Mesendoderm (in vitro differentiated cells): ENCODE results near the gene DVL3.

Experiments
- DNase-seq: peaks from one replicate; pipeline ENCODE4 v3.0.0; 2013
- H2AK5ac ChIP-seq: 2 replicates; pipeline ENCODE4 v1.6.1; 2013; ENCODE audit warnings: low read length, inconsistent platforms
- H2BK120ac ChIP-seq: 2 replicates; pipeline ENCODE4 v1.6.1; 2013; ENCODE audit warnings: low read depth, mild to moderate bottlenecking, low read length, moderate library complexity, mixed read lengths
- H2BK15ac ChIP-seq: replicated peaks from 2 replicates; pipeline ENCODE4 v1.6.1; 2013; ENCODE audit warnings: low read depth, mild to moderate bottlenecking, moderate library complexity
- H2BK5ac ChIP-seq: 2 replicates; pipeline ENCODE4 v1.6.1; 2013; ENCODE audit warnings: low read length, inconsistent platforms
- H3K18ac ChIP-seq: 2 replicates; pipeline ENCODE4 v1.6.1; 2013; ENCODE audit warnings: mild to moderate bottlenecking, low read length, mixed read lengths
- H3K23ac ChIP-seq: one replicate; pipeline ENCODE4 v1.6.1; 2013; ENCODE audit warnings: low read length
- H3K27ac ChIP-seq: 2 replicates; pipeline ENCODE4 v1.5.1; 2013; ENCODE audit warnings: low read depth, mild to moderate bottlenecking, inconsistent platforms, low read length, moderate library complexity
- H3K27me3 ChIP-seq: 2 replicates; pipeline ENCODE4 v1.6.1; 2013; ENCODE audit warnings: low read length, control low read depth, mild to moderate bottlenecking, inconsistent platforms; ENCODE audit not compliant: insufficient read depth, poor library complexity
- H3K36me3 ChIP-seq: 2 replicates; pipeline ENCODE4 v1.6.1; 2013; ENCODE audit warnings: low read length, inconsistent platforms; ENCODE audit not compliant: control insufficient read depth, insufficient read depth
- H3K4ac ChIP-seq: one replicate; pipeline ENCODE4 v1.6.1; 2013; ENCODE audit warnings: low read depth, mild to moderate bottlenecking, low read length, moderate library complexity
- H3K4me1 ChIP-seq: 2 replicates; pipeline ENCODE4 v1.6.1; 2013; ENCODE audit warnings: low read depth, low read length, inconsistent platforms; ENCODE audit not compliant: control insufficient read depth
- H3K4me2 ChIP-seq: 2 replicates; pipeline ENCODE4 v1.6.1; 2013; ENCODE audit warnings: low read length
- H3K4me3 ChIP-seq: 2 replicates; pipeline ENCODE4 v1.5.1; 2013; ENCODE audit warnings: mild to moderate bottlenecking, low read length
- H3K56ac ChIP-seq: one replicate; pipeline ENCODE4 v1.6.1; 2013; ENCODE audit warnings: low read length
- H3K79me1 ChIP-seq: 2 replicates; pipeline ENCODE4 v1.6.1; 2013; ENCODE audit warnings: low read length, inconsistent platforms
- H3K79me2 ChIP-seq: 2 replicates; pipeline ENCODE4 v1.6.1; 2013; ENCODE audit warnings: mild to moderate bottlenecking, low read length; ENCODE audit not compliant: control insufficient read depth, insufficient read depth
- H3K9ac ChIP-seq: 2 replicates; pipeline ENCODE4 v1.6.1; 2013; ENCODE audit warnings: low read length, inconsistent platforms
- H4K5ac ChIP-seq: one replicate; pipeline ENCODE4 v1.6.1; 2013; ENCODE audit warnings: low read length
- H4K8ac ChIP-seq: one replicate; pipeline ENCODE4 v1.6.1; 2013; ENCODE audit warnings: low read depth, mild to moderate bottlenecking, control low read depth, low read length, moderate library complexity
- WGBS: extraction: QIAGEN DNeasy Blood & Tissue Kit; methylation state at CpG from one replicate; pipeline ENCODE4 v1.1.7; 2013; ENCODE audit warnings: low lambda C conversion rate, missing lambda C conversion rate; ENCODE audit not compliant: insufficient coverage; ENCODE audit errors: extremely low coverage; 5-methylcytosine and 5-hydroxymethylcytosine counted together

Gene DVL3

DNA sequence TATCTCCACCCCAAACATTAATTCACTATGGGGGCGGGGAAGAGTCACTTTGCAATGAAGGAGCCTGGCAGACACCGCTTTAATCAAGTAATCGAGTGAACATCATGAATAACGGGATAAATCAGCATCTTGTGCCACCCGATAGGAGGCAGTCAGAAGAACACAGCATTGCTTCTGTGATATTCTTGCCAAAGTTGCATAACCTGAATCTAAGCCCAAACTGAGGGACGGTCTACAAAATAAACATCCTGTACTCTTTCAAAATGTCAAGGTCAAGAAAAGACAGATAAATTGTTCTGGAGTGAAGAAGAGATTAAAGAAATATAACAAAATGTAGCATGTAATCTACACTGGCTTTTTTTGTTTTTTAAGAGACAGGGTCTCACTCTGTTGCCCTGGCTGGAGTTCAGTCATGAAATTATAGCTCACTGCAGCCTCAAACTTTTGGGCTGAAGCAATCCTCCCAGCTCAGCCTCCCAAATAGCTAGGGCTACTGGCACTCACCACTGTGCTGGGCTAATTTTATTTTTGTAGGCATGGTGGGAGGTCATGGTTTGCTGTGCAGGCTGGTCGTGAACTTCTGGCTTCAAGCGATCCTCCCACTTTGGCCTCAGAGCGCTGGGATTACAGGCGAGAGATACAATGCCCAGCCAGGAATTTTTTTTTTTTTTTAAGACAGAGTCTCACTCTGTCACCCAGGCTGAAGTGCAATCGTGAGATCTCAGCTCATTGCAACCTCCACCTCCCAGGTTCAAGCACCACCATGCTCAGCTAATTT lies 54.2 kb downstream of the DVL3 start:
- Histone ChIP-seq H3K9ac (no peak overlapping the region), H2BK120ac (no peak overlapping the region), H3K18ac (no peak overlapping the region), H3K36me3 (no peaks in the 10 kb centered on the region), H3K27me3 (no peaks in the 10 kb centered on the region), H4K8ac (no peak overlapping the region), H3K79me1 (no peaks in the 10 kb centered on the region), H3K4ac (no peak overlapping the region), H3K4me3 (no peak overlapping the region), H3K56ac (no peak overlapping the region), H3K23ac (no peak overlapping the region), H2BK5ac (no peak overlapping the region), H3K4me2 (no peak overlapping the region), H2BK15ac (no peak overlapping the region), H4K5ac (no peak overlapping the region), H2AK5ac (no peak overlapping the region), H3K79me2 (no peaks in the 10 kb centered on the region), H3K27ac (no peak overlapping the region), H3K4me1 (no peaks in the 10 kb centered on the region)
- DNase-seq = no peak
- no CpG with 5 or more reads among the region's 11 CpGs for WGBS

DNA sequence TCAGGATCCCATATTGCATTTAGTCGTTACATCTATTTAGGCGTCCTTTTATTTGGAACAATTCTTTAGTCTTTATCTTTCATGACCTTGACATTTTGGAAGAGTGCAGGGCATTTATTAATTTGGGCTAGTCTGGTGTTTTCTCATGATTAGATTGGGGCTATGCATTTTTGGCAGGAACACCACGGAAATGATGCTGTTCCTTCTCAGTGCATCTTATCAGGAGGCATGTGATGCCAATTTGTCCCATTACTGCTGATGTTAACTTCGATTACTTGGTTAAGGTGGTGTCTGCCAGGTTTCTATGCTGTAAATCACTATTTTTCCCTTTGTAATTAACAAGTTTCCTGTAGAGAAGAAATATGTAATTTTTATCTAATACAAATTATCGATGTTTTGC lies 56.1 kb downstream of the DVL3 start:
- H4K5ac ChIP-seq = no peak overlapping the region

DNA sequence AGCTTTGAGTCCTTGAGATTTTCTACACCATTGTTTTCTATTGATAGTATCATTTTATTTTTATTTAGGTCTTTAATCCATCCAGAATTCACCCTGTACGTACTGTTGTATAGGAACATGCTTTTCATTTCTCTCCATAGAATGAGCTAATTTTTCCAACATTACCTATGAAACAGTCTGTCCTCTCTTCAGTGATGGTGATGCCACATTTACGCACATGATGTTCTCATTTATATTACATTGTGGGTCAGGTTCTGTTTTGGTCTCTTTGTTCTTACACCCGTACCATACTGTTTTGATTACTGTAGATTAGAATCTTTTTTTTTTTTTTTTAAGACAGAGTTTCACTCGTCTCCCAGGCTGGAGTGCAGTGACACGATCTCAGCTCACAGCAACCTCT lies 56.5 kb downstream of the DVL3 start:
- no peak for DNase-seq
- Histone ChIP-seq H2AK5ac (no peak overlapping the region), H3K27ac (no peak overlapping the region), H2BK5ac (no peak overlapping the region), H2BK120ac (no peak overlapping the region), H4K5ac (no peak overlapping the region), H4K8ac (no peak overlapping the region), H3K36me3 (no peaks in the 10 kb centered on the region), H3K79me2 (no peaks in the 10 kb centered on the region), H3K79me1 (no peaks in the 10 kb centered on the region), H3K9ac (no peak overlapping the region), H3K27me3 (no peaks in the 10 kb centered on the region), H3K4me2 (no peak overlapping the region), H2BK15ac (no peak overlapping the region), H3K4me3 (no peak overlapping the region), H3K4me1 (no peaks in the 10 kb centered on the region), H3K4ac (no peak overlapping the region), H3K18ac (no peak overlapping the region), H3K23ac (no peak overlapping the region), H3K56ac (no peak overlapping the region)
- WGBS = no CpG with 5 or more reads among the region's 5 CpGs

More for the DNA sequence above, 56.1 kb downstream of the DVL3 start:
- H2AK5ac ChIP-seq = no peak overlapping the region
- WGBS = no CpG with 5 or more reads among the region's 5 CpGs
- no peak overlapping the region for H3K23ac ChIP-seq
- H2BK5ac ChIP-seq = no peak overlapping the region
- H3K27me3 ChIP-seq = no peaks in the 10 kb centered on the region
- H3K4ac ChIP-seq = no peak overlapping the region
- H3K27ac ChIP-seq = no peak overlapping the region
- no peak overlapping the region for H3K4me2 ChIP-seq
- H3K36me3 ChIP-seq = no peaks in the 10 kb centered on the region
- H3K56ac ChIP-seq = no peak overlapping the region
- no peak for DNase-seq
- no peak overlapping the region for H3K4me3 ChIP-seq
- H2BK15ac ChIP-seq = no peak overlapping the region
- H3K4me1 ChIP-seq = no peaks in the 10 kb centered on the region
- H2BK120ac ChIP-seq = no peak overlapping the region
- H4K8ac ChIP-seq = no peak overlapping the region
- no peaks in the 10 kb centered on the region for H3K79me2 ChIP-seq
- no peaks in the 10 kb centered on the region for H3K79me1 ChIP-seq
- no peak overlapping the region for H3K9ac ChIP-seq
- no peak overlapping the region for H3K18ac ChIP-seq

DNA sequence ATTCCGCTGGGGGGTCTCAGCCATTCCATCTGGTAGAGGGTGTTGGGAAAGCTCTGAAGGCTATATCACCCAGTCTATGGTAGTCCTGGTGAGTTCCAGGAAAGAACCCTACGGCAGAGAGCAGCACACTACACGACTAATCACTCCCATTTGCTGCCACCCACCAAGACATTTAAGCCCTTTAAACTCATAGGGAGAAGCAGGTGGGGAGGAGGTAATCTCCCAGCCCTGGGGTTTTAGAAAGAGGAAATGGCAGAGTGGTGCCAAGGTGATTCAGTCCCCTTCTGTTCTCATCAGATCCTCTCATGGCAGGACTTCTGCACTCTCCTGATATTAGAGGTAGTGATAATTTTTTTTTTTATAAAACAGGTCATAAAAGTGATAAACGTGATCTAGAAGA lies 63.6 kb downstream of the DVL3 start:
- H3K4me2 ChIP-seq = no peak overlapping the region
- H4K5ac ChIP-seq = no peak overlapping the region
- DNase-seq = no peak
- H3K4me3 ChIP-seq = no peak overlapping the region
- no peak overlapping the region for H3K9ac ChIP-seq
- H2AK5ac ChIP-seq = no peak overlapping the region
- H3K79me1 ChIP-seq = no peaks in the 10 kb centered on the region
- no peak overlapping the region for H3K18ac ChIP-seq
- H3K27me3 ChIP-seq = no peaks in the 10 kb centered on the region
- no peak overlapping the region for H2BK5ac ChIP-seq
- no peak overlapping the region for H3K23ac ChIP-seq
- H3K79me2 ChIP-seq = no peaks in the 10 kb centered on the region
- H3K4me1 ChIP-seq = no peaks in the 10 kb centered on the region
- H2BK15ac ChIP-seq = no peak overlapping the region
- no peak overlapping the region for H3K4ac ChIP-seq
- H2BK120ac ChIP-seq = no peak overlapping the region
- H3K27ac ChIP-seq = no peak overlapping the region
- no peak overlapping the region for H3K56ac ChIP-seq
- no CpG with 5 or more reads among the region's 4 CpGs for WGBS
- no peaks in the 10 kb centered on the region for H3K36me3 ChIP-seq
- no peak overlapping the region for H4K8ac ChIP-seq

DNA sequence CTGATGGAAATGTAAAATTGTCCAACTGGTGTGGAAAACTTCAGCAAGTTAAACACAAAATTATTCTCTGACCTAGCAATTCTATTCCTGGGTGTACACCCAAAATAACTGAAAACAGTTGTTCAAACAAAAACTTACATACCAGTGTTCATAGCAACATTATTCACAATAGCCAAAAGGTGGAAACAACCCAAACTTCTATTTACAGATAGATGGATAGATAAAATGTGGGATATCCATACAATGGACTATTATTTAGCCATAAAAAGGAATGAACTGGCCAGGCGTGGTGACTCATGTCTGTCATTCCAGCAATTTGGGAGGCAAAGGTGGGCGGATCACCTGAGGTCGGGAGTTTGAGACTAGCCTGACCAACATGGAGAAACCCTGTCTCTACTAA lies 67.3 kb downstream of the DVL3 start:
- Histone ChIP-seq H3K4me1 (no peaks in the 10 kb centered on the region), H2BK5ac (no peak overlapping the region), H3K18ac (no peak overlapping the region), H3K36me3 (no peaks in the 10 kb centered on the region), H4K5ac (no peak overlapping the region), H3K23ac (no peak overlapping the region), H3K56ac (no peak overlapping the region), H3K79me1 (no peaks in the 10 kb centered on the region), H3K27me3 (no peaks in the 10 kb centered on the region), H2AK5ac (no peak overlapping the region), H3K79me2 (no peaks in the 10 kb centered on the region), H3K9ac (no peak overlapping the region), H3K4me2 (no peak overlapping the region), H2BK120ac (no peak overlapping the region), H3K27ac (no peak overlapping the region), H2BK15ac (no peak overlapping the region), H3K4me3 (no peak overlapping the region), H3K4ac (no peak overlapping the region), H4K8ac (no peak overlapping the region)
- no CpG with 5 or more reads among the region's 3 CpGs for WGBS
- no peak for DNase-seq
